Measurements from ENCODE around the gene KRTAP12-2.
"Not testable (repeated sequence)": the region's sequence is repeated elsewhere in the genome, so short reads cannot be mapped to it uniquely, and the experiment has no call there.

DNA sequence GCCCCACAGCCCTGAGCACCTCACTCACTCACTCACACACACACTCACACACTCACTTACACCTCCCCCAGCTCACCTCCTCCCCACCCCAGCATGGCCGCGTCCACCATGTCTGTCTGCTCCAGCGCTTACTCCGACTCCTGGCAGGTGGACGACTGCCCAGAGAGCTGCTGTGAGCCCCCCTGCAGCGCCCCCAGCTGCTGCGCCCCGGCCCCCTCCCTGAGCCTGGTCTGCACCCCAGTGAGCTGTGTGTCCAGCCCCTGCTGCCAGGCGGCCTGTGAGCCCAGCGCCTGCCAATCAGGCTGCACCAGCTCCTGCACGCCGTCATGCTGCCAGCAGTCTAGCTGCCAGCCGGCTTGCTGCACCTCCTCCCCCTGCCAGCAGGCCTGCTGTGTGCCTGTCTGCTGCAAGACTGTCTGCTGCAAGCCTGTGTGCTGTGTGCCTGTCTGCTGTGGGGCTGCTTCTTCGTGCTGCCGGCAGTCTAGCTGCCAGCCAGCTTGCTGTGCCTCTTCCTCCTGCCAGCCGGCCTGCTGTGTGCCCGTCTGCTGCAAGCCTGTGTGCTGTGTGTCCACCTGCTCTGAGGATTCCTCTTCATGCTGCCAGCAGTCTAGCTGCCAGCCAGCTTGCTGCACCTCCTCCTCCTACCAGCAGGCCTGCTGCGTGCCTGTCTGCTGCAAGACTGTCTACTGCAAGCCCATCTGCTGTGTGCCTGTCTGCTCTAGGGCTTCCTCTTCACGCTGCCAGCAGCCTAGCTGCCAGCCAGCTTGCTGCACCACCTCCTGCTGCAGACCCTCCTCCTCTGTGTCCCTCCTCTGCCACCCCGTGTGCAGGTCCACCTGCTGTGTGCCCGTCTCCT is 20.1 kb downstream of the KRTAP12-2 start, which contains the start of gene KRTAP10-11:
- not testable (repeated sequence) for TF ChIP-seq POLR2A (IDR thresholded peaks at IDR 0.05)
- TF ChIP-seq, protein P1, sequence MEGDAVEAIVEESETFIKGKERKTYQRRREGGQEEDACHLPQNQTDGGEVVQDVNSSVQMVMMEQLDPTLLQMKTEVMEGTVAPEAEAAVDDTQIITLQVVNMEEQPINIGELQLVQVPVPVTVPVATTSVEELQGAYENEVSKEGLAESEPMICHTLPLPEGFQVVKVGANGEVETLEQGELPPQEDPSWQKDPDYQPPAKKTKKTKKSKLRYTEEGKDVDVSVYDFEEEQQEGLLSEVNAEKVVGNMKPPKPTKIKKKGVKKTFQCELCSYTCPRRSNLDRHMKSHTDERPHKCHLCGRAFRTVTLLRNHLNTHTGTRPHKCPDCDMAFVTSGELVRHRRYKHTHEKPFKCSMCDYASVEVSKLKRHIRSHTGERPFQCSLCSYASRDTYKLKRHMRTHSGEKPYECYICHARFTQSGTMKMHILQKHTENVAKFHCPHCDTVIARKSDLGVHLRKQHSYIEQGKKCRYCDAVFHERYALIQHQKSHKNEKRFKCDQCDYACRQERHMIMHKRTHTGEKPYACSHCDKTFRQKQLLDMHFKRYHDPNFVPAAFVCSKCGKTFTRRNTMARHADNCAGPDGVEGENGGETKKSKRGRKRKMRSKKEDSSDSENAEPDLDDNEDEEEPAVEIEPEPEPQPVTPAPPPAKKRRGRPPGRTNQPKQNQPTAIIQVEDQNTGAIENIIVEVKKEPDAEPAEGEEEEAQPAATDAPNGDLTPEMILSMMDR (IDR thresholded peaks at IDR 0.05 in 4 of 5, conservative IDR thresholded peaks at IDR 0.05 in 1 of 5): not testable (repeated sequence)
